Brain pericyte (primary cell): ENCODE results near the gene AFAP1.

Source experiments
- DNase-seq: peaks from one replicate; pipeline ENCODE4 v3.0.0-alpha.2; 2012; ENCODE audit warnings: low read depth, low spot score

The AFAP1 gene

DNA sequence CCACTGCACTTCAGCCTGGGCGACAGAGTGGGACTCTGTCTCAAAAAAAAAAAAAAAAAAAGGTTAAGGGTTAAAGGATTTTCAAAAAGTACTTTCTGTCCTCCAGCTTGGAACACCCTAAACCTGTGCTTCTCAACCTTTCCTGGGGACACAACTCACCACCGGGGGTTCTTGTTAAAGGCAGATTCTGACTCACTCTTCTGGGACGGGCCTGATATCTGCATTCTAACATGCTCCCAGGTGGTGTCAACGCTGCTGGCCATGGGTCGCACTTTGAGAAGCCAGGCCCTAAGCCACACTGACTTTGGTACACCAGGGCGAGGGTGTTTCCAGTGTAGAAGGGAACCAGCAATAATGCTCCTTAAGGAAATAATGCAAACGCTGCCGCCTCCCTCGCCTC, 46.1 kb downstream of the AFAP1 start:
- no peak for DNase-seq

DNA sequence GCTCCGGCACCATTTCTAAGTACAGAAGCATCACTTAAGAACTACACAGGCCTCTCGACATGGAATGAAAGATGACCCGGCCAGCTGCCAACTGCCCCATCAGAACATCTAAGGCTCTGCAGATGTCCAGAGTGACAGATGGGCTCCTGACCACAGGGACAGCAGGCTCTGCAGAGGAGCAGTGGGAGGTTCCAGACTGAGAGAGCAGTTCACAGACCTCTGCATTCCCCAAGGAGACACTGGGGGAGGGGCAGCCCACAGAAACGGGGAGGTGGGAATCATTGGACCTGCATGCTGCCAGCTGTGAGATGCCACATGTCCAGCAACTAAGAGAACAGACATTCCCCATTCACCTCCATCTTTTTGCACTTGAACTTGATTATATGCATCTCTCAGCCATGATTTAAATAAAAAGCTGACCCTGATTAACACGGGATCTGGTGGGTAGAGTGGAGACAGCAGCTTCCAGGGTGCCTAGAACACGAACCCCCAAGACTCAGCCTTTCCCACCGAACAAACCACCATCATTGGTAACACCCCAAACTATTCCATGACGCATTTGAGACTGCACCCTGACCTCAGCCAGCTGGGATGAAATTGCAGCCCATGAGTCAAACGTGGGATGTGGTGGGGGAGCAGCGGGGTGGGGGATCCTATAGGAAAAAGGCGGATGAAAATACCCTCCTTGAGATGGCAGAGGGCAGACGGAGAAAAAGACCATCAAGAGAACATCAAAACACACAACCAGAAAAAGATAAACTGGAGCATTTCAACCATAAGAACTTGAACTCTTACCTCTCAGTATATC, 47.2 kb downstream of the AFAP1 start:
- peak; percentile 91 for DNase-seq

DNA sequence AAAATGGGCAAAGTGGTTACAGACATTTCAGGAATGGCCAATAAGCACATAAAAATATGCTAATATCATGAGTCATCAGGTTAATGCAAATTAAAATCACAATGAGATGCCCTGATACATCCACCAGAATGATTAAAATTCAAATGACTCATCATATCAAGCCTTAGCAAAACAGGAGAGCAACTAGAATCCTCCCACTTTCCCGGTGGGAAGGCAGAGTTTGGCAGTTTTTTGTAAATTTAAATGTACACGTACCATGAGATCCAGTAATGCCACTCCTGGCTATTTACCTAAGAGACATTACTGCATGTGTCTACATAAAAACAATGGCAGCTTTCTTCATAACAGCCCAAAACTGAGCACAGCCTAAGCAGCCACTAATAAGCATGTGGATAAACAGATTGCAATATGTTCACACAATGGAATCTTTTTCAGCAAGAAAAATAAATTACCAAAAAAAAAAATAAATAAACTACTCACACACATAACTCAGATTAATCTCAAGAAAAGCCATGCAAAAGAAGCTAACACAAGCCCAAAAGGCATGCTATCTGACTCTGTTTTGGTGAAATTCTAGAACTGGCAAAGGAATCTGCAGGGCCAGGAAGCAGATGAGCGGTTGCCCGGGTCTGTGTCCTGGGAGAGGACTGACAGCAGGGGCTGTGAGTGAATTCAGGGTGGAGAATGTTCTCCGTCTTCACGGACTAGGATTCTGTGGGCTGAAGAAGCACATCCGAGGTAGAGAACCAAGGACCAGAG, 48.8 kb downstream of the AFAP1 start:
- DNase-seq: no peak

DNA sequence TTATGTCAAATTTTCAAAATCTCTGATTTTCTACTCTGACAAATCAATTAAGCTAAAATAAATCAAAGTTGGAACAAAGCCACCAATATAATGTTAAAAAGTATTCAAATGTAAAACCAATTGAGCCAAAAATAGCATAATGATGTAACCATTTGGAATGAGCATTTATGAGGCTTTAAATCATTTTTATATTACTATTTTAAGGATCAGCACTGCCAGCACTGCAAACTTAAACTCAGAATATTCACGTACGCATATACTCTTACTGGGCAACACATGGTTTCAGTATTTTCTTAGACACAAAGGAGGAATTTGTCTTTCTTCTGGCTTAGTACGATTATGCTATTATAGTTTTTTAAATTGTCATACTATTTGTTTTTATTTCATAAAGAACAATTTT, 52.2 kb downstream of the AFAP1 start:
- DNase-seq: no peak

DNA sequence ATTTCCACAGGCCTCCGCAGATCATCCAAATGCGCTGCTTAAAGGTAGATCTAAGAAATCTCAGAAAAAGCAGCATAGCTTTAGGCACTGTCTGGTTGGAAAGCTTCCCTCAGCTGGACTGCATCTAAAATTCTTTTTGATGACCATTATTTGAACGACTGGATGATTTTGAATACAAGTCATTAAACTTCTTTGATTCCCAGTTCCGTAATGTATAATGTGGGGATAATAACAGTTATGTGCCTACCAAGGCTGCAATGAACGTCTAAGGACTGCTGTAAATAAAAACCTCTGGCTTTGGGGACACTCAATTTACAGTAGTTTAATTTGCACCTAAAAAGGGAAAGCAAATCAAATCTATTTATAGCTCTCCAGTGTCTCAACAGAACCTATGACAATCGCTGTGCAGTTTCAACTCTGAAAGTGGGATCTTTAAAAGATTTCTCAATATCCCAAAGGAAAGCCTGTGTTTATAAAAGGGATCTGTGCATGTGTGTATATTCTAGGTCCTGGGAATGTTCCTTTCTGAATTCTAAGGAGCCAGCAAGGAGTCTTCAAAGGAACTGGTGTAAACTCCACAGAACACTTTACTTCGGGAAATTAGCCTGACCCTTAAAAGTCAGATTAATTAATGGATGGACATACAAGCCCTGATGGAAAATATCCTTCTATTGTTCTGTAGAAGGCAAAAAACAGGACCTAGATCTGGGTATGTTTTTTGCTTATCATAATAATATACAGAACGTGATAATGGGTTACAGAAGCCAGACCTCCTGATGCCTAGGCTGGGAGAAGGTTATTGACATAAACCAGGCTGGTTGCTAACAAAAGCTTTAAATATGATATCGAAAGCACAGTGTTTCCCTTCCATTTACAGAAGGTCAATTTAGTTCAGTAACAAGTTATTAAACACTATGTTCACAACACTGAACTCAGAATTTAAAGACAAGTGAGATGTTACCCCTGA, 53.4 kb downstream of the AFAP1 start:
- no peak for DNase-seq

DNA sequence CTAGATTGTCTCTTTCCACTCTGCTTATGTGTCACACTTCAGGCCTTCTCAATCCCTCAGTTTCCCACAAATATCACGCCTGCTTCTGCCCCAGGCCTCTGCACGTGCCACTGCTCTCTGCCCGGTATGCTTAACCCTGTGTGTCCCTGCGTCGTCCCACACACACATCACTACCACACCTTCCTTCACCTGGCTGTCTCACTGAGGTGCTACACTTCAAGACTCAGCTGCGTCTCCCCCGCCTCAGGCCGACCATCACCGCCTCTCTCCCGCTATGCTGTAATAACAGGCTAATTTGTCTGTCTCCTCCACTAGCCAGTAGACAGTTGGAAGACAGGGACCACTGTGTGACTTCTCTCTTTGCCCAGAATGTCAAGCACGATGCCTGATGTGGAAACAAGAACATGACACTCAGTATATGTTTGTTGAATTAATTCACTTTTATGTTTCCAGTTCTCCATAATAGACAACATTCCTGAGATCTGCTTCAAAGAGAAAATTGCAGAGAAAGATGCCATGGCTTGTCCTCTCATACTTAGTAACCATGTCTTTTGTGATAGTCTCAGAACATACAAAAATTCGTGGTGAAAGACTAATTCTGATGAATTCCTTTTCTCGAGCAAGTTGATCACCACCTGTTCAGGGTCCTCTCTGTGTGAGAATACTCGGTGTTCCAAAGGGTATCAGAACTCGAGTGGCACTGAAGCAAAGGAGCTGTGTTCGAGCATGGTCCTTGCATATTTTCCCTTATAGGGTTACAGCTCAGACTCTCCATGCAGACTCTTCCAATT, 54.2 kb downstream of the AFAP1 start:
- DNase-seq: no peak

DNA sequence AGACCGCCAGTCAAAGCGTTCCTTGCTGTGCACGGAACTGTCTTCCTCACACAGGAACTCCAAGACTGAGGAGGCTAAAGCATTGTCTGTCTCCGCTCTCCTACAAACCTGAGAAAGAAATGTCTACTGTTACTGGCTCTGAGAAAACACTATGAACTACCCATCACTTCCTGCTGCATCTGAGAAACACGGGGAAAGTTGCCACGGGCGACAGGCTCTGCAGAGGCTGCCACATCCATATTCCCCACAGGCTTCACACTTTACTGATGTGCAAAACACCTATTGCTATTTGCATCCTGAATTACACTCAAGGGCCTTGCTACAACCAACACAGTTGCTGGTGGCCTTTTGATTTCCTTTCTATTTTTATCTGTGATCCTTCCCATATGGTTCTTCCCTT, 59.0 kb downstream of the AFAP1 start:
- DNase-seq: no peak

DNA sequence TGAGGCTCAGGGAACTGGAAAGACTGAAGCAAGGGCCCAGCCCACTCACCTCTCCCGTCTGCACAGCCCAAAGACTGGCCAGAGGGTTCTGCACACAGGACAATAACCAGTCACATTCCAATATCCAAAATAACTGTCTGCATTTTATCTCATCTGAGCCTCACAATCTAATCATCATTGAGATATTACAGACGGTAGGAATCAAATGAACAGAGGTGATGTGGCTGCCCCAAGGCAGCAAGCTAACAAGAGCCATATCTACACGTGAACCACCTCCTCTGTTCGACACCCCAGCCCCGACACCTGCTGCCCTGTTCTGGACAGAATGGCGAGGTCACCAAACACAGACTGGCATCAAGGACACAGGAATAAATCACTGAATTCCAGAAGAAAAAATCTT, 60.5 kb downstream of the AFAP1 start:
- no peak for DNase-seq

DNA sequence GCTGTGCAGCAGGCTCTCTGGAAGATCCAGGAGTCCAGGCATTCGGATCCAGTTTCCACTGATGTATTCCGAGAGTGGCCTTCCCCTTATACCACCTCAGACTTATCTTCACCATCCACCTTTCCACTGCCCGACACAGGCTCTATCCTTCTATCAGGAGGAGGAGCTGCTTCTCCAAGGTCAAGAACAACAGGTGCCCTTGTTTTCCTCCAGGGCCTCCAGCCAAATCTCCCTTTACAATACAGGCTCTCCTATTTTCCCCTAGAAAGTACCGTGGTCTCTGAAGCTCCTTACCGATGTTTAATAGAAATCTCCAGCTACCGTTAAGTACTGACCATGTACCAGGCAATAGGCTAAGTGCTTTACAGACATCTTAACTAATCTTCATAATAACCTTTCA, 61.3 kb downstream of the AFAP1 start:
- no peak for DNase-seq

DNA sequence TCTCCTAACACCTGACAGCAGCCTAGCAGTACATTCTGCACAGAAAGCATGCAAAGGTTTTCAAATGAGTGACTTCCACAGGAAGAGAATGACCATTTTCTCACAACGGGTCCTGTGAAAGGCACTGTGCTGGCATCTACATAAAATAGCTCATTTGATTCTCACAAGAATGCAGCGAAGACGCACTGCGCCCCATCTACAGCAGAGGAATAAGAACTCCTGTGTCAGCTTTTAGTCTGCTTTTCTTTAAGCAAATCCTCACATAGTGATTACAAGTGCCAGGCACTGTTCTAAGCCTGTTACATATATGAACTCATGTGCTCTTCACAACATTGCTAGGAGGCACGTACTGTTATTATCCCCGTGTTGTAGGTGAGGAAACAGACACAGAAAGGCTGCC, 62.5 kb downstream of the AFAP1 start:
- DNase-seq: no peak

DNA sequence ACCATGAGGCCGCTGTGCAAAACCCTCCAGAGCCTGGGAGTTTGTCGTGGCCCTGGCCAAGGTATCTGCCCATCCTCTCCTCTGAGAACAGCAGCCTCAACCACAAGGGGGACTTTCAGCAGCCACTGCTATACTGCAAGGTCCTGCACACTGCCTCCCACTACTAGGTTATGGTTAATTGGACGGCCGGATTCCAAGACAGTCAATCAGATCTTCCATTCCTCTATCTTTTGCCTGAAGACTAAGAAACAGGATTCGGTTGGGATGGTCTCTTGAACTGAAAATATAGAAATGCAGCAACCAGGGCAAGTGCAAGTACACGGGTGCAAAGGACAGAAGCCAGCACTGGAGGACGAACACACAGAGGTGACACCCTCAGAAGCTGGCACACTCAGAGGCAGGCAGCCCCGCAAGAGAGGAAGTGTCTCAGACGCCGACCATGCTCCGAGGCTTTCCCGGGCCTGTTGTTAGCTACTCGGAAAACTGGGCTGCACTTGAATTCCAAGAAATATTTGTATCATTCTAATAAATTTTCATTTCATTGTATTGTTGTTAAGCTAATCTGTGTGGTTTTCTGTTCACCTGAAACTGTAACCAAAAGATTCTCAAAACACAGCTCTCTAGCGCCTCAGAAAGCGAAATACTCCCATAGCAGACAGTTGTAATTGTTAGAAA, 63.3 kb downstream of the AFAP1 start:
- no peak for DNase-seq

DNA sequence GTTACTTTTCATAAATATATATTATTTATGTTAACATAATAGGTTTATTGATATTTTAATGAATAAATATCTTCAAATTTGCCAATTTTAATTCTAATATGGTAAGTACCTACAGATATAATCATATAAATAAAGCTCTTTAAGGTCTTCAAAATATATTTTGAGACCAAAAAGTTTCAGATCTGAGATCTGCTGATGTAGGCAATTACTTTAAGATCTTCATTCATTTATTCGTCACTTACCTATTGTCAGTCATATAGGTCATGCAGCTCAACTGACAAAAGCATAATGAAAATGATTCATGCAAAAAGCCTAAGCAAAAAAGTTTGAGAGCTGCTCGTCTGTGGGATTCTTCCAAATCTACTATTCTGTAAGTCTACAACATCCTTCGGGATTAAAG, 64.8 kb downstream of the AFAP1 start:
- DNase-seq: no peak

DNA sequence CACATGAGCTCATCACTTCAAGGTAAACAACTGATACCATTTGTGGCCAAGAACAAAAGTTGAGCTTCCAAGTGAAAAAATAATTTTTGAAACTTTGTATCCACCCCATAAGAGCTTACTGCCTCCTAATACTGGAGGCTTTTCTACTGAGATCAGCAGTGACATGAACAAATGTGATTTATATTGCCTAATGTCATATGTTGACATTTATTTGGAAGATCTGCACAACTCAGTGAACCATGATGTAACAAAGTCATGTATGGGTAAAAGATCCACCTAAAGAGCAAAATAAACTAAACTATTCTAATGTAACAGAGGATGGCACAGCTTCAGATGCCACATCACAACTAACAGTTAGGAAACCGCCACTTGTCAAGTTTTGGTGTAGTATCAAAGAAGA, 65.8 kb downstream of the AFAP1 start:
- DNase-seq: no peak

DNA sequence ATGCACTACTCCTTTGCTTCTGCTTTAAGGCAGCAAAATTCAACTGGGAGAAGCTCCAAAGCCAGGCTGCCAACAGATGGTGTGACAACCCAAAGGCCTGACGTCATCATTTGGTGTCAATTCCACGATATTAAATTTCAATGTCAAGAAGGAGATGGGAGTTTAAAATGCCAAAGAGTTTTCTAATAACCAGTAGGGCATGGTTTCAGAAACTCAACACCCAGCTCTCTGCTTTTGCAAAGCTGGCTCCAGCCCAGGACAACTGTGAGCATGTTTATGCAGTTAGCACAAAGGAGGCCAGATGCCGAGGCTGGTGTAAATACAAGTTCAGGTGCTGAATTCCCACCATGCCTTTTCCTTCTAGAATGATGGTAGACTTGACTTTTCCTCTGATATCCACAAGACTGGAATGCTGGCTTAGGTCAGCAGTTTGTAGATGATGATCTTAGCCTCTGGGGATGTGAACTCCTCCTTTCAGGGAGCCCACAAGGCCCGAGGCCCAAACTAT, 67.3 kb downstream of the AFAP1 start:
- peak; percentile 87 for DNase-seq

DNA sequence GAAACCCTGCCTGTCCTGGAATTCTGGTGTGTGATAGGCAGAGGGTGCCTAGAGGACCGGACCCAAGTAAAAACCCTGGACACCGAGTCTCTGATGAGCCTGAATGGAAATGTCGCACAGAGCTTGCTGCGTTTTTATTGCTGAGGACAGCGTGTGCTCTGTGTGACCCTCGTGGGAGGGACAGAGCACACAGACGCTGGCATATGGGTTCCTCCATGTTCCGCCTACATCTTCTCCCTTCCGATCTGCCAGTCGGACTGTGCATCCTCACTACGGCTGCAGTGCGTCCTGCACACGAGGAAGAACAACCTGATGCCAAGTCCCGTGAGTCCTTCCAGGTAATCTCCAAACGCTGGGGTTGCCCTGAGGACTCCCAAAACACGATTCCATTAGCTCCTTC, 68.3 kb downstream of the AFAP1 start:
- DNase-seq: no peak

DNA sequence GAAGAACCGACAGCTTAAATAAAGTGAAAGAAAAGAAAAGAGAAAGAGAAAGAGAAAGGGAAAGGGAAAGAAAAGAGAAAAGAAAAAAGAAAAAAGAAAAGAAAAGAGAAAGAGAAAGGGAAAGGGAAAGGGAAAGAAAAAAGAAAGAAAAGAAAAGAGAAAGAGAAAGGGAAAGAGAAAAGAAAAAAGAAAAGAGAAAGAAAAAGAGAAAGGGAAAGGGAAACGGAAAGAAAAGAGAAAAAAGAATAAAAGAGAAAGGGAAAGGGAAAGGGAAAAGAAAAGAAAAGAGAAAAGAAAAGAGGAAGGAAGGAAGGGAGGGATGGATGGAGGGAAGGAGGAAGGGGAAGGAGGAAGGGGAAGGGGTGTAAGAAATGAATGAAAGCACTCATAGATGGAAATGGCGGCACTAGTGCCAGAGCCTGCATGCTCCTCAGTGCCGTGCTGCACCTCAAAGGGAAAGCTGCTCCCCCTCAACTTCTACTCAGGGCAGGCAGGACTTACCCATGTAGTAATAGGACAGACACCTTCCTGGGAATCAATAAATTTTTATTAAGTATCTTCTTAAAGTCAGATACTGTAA, 70.7 kb downstream of the AFAP1 start:
- DNase-seq: no peak

DNA sequence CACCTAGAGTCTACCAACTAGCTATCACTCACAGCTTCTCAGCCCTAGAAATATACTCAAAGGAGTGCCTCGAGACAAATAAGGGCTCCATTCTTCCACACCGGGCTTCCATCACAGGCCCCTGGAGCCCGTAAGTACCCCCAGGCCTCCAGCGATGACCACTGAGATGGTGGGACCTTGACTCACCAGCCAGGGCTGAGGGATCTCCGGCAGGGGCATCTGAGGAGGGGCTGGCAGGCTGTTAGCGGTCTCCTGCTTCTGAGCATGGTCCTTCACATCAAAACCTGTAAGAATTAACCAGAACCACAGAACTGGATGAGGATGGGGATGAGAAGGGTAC, 71.3 kb downstream of the AFAP1 start:
- DNase-seq: no peak

DNA sequence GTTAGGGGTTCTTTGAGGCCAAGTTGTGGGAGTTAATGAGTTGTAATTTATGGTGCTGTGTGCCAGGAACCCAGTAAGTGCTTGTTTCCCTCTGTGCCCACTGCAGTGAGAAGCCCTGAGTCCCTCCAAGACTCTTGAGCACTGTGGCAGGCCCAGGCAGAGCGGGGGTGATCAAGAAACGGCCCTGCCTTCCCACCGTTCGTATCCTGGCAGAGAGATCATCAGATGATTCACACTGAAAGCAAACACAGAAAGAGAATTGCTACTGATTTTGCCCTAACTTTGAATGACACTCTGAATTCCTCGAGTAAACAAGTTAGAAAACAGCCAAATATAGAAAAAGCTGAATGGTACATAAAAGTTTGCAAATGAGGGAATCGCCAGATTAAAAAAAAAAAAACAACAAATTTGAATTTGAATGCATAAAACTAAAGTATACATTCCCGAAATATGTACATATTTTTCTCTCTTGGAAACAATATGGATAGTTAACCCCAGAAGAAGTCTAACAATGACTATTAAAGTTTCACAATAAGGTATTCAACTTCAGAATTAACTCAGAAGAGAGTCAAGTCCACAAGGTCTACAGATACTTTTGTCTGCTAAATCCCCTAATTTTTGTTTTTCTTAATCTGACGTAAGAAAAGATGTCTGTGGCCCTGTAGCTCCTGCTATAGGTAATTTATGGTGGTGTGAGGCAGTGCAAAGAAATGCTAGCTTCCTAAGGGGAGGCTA, 71.8 kb downstream of the AFAP1 start:
- DNase-seq: no peak

DNA sequence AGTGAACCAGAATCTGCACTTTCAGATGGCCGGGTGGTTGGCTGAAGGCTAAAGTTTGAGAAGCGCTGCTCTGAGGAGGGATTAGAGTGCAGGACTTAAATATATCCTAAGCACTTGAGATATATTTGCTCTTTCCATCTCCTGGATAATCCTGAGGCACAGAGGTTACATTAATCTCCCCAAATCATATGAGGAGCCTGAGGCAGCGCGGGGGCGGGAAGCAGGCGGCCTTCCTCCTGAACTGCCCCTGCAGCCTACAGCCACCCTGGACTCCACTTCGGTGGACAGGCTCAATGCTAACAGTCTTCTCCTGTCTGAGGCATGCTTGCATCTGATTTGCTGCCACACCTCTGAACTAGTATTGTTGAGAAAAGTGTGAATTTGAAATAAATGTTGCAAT, 72.5 kb downstream of the AFAP1 start:
- no peak for DNase-seq

DNA sequence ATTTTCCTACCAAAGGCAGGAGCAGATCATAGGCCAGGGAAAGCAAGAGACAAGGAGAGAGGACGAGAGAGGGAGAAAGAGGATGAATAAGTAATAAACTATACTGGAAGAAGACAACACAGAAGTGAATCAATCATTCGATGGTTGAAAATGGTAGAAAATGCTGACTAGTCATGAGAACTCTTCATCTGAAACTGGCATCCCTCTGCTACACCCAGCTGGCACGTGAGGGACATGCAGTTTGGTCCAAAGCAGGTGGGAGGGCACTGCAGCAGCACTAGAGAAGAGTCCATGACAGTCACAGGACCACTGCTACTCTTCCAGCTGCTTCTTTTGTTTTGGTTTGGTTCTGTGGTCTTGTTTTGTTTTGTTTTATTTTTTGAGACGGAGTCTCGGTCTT, 74.1 kb downstream of the AFAP1 start:
- no peak for DNase-seq
